Measurements from ENCODE around the gene ZNF276. TPM values are rescaled to one million over a fixed set of nuclear protein-coding genes. Genes with fewer than 3 reads are reported as not detected.
A peak's percentile ranks its signal among the peaks of the same experiment; 100 is the strongest.
"Not testable (repeated sequence)": the region's sequence is repeated elsewhere in the genome, so short reads cannot be mapped to it uniquely, and the experiment has no call there.

ZNF276 gene
- polyA plus RNA-seq, 3 donors = 19.0 to 22.6 (median 20.2) TPM

- no peak for DNase-seq (ENCODE audit: low read depth in 3 of 3, low spot score in 2 of 3)
These were observed 25.3 kb upstream of the ZNF276 start for GRCh38 chr16:89695875-89696669.

- no peak for DNase-seq (ENCODE audit: low read depth in 3 of 3, low spot score in 2 of 3)
These were observed 24.6 kb upstream of the ZNF276 start for GRCh38 chr16:89696670-89697128.

GRCh38 chr16:89697161-89697615 is 24.1 kb upstream of the ZNF276 start:
- DNase-seq (ENCODE audit: low read depth in 3 of 3, low spot score in 2 of 3) = no peak

GRCh38 chr16:89697616-89698331 is 23.6 kb upstream of the ZNF276 start:
- no peak for DNase-seq (ENCODE audit: low read depth in 3 of 3, low spot score in 2 of 3)

GRCh38 chr16:89698717-89699116 is 22.6 kb upstream of the ZNF276 start:
- not testable (repeated sequence) for DNase-seq (ENCODE audit: low read depth in 3 of 3, low spot score in 2 of 3)

- not testable (repeated sequence) for DNase-seq (ENCODE audit: low read depth in 3 of 3, low spot score in 2 of 3)
These were observed 21.7 kb upstream of the ZNF276 start for GRCh38 chr16:89699629-89700099.

- DNase-seq (ENCODE audit: low read depth in 3 of 3, low spot score in 2 of 3) = peak; percentile 91 to 96 (median 94)
These were observed 21.2 kb upstream of the ZNF276 start for GRCh38 chr16:89700100-89700648.

GRCh38 chr16:89700649-89701424 is 20.5 kb upstream of the ZNF276 start:
- no peak for DNase-seq (ENCODE audit: low read depth in 3 of 3, low spot score in 2 of 3)

- DNase-seq (ENCODE audit: low read depth in 3 of 3, low spot score in 2 of 3) = peak in 1 of 3 donors; percentile 86
These were observed 19.6 kb upstream of the ZNF276 start, which contains the start of gene SPATA2L for GRCh38 chr16:89701425-89702406. TSS of gene SPATA2L (minus strand) at chr16:89701705. CDS start at chr16:89701232, 473 bp downstream.

- no peak for DNase-seq (ENCODE audit: low read depth in 3 of 3, low spot score in 2 of 3)
These were observed 17.1 kb upstream of the ZNF276 start for GRCh38 chr16:89704281-89704680.

- no peak for DNase-seq (ENCODE audit: low read depth in 3 of 3, low spot score in 2 of 3)
These were observed 16.3 kb upstream of the ZNF276 start for GRCh38 chr16:89705006-89705405.

GRCh38 chr16:89706518-89707260 is 14.6 kb upstream of the ZNF276 start:
- no peak for DNase-seq (ENCODE audit: low read depth in 3 of 3, low spot score in 2 of 3)

GRCh38 chr16:89707695-89708094 is 13.6 kb upstream of the ZNF276 start:
- DNase-seq (ENCODE audit: low read depth in 3 of 3, low spot score in 2 of 3) = no peak

- no peak for DNase-seq (ENCODE audit: low read depth in 3 of 3, low spot score in 2 of 3)
These were observed 12.8 kb upstream of the ZNF276 start for GRCh38 chr16:89708481-89708931.

- DNase-seq (ENCODE audit: low read depth in 3 of 3, low spot score in 2 of 3) = no peak
These were observed 12.2 kb upstream of the ZNF276 start for GRCh38 chr16:89709166-89709565.

GRCh38 chr16:89709716-89710432 is 11.5 kb upstream of the ZNF276 start:
- no peak for DNase-seq (ENCODE audit: low read depth in 3 of 3, low spot score in 2 of 3)

- no peak for DNase-seq (ENCODE audit: low read depth in 3 of 3, low spot score in 2 of 3)
These were observed 10.4 kb upstream of the ZNF276 start for GRCh38 chr16:89710709-89711564.

All from right renal cortex interstitium (tissue), 3 donors.